Measurements from ENCODE around the gene MRPS21. TPM values are rescaled to one million over a fixed set of nuclear protein-coding genes. Genes with fewer than 3 reads are reported as not detected.

Gene MRPS21
- total and polyA plus RNA-seq, 9 of the 15 experiments (the other 6 are each of a cell fraction or from before 2014, with no cell fraction given), result 119 to 407 (median 149) TPM

GRCh38 chr1:150268340-150268704 lies 25.3 kb upstream of the MRPS21 start (continued):
- TF ChIP-seq MGA (IDR thresholded peaks at IDR 0.05) (peak; percentile 78), RFX7 (CRISPR knock-in tag; IDR thresholded peaks at IDR 0.05) (no peak), ZBTB9 (CRISPR knock-in tag; IDR thresholded peaks at IDR 0.05) (no peak), TFAM (CRISPR knock-in tag; conservative IDR thresholded peaks at IDR 0.05) (no peak), ZNF184 (CRISPR knock-in tag; IDR thresholded peaks at IDR 0.05) (no peak), ZNF143 (CRISPR knock-in tag; IDR thresholded peaks at IDR 0.05) (no peak), CSDE1 (IDR thresholded peaks at IDR 0.05) (no peak), PKNOX1 (IDR thresholded peaks at IDR 0.05) (no peak), ZNF224 (CRISPR knock-in tag; IDR thresholded peaks at IDR 0.05) (0 out of 2 replicates have a peak, but pooled peaks have one; percentile 54), PREB (CRISPR knock-in tag; IDR thresholded peaks at IDR 0.05) (no peak), ZNF41 (CRISPR knock-in tag; conservative IDR thresholded peaks at IDR 0.05) (no peak), NCOA1 (IDR thresholded peaks at IDR 0.05; ENCODE audit: low read depth) (no peak), RBM14 (IDR thresholded peaks at IDR 0.05; ENCODE audit: borderline replicate concordance, insufficient read depth, low read depth, low read length) (no peak), ZNF408 (CRISPR knock-in tag; IDR thresholded peaks at IDR 0.05; ENCODE audit: low read depth) (no peak)

Data from K562 (cell line).